HTR-8/SVneo (cell line): ENCODE results near the gene CDRT4.
A peak's percentile ranks its signal among the peaks of the same experiment; 100 is the strongest.

Source experiments
- DNase-seq: peaks from one replicate; pipeline ENCODE4 v3.0.0; 2011; ENCODE audit warnings: low spot score, mixed read lengths; ENCODE audit not compliant: insufficient read length
- FAIRE-seq: peaks from 2 replicates; lab custom pipeline; 2011; peaks lifted over from hg19 to GRCh38; lab: Jason Lieb, UNC

CDRT4 gene

GRCh38 chr17:15436473-15437302, 30.7 kb downstream of the CDRT4 start:
- DNase-seq, result peak; percentile 61
- FAIRE-seq, result no peak

GRCh38 chr17:15434956-15435355, 32.5 kb downstream of the CDRT4 start:
- no peak for DNase-seq
- no peak for FAIRE-seq

- DNase-seq (no peak), FAIRE-seq (no peak)
Observed at GRCh38 chr17:15432807-15433611, 34.4 kb downstream of the CDRT4 start.

- no peak for DNase-seq
- FAIRE-seq, result no peak
Observed at GRCh38 chr17:15431766-15432165, 35.7 kb downstream of the CDRT4 start.

GRCh38 chr17:15431196-15431595, 36.2 kb downstream of the CDRT4 start:
- DNase-seq (no peak), FAIRE-seq (peak; percentile 20)

- DNase-seq, result no peak
- FAIRE-seq, result no peak
Observed at GRCh38 chr17:15424521-15424920, 42.9 kb downstream of the CDRT4 start.

GRCh38 chr17:15422392-15422965, 44.9 kb downstream of the CDRT4 start:
- DNase-seq (peak; percentile 74), FAIRE-seq (no peak)

- DNase-seq, result no peak
- no peak for FAIRE-seq
Observed at GRCh38 chr17:15418781-15419180, 48.6 kb downstream of the CDRT4 start.

GRCh38 chr17:15414532-15415306, 52.7 kb downstream of the CDRT4 start:
- DNase-seq, result no peak
- FAIRE-seq, result peak; percentile 58

GRCh38 chr17:15413101-15413771, 54.2 kb downstream of the CDRT4 start:
- FAIRE-seq (no peak), DNase-seq (no peak)

- DNase-seq (no peak), FAIRE-seq (no peak)
Observed at GRCh38 chr17:15412606-15413005, 54.8 kb downstream of the CDRT4 start.

- DNase-seq (no peak), FAIRE-seq (peak; percentile 26)
Observed at GRCh38 chr17:15411384-15412198, 55.8 kb downstream of the CDRT4 start.

- DNase-seq, result peak; percentile 74
- peak; percentile 96 for FAIRE-seq
Observed at GRCh38 chr17:15409721-15410250, 57.6 kb downstream of the CDRT4 start.

GRCh38 chr17:15408803-15409202, 58.6 kb downstream of the CDRT4 start:
- FAIRE-seq (no peak), DNase-seq (no peak)

GRCh38 chr17:15406081-15406480, 61.3 kb downstream of the CDRT4 start:
- FAIRE-seq (no peak), DNase-seq (peak; percentile 67)

- FAIRE-seq (peak; percentile 51), DNase-seq (no peak)
Observed at GRCh38 chr17:15405058-15405415, 62.4 kb downstream of the CDRT4 start.

GRCh38 chr17:15404106-15405057, 63.0 kb downstream of the CDRT4 start:
- FAIRE-seq (peak; percentile 64), DNase-seq (no peak)
